ENCODE data around the gene FOXN1.

The FOXN1 gene

GRCh38 chr17:28473542-28473941, 32.6 kb upstream of the FOXN1 start, which contains the start of gene SLC13A2:
Gene SLC13A2, plus strand, starts transcription at chr17:28473644. Its CDS starts 69 bp downstream, at chr17:28473713.
- no peak within 1 kb of the TSS for H3K27ac ChIP-seq
- H3K4me3 ChIP-seq: no peak within 1 kb of the TSS
- no peak for TF ChIP-seq CTCF (IDR thresholded peaks at IDR 0.05)
- peak; percentile 56 for DNase-seq (ENCODE audit: low spot score)

GRCh38 chr17:28474111-28474531, 32.0 kb upstream of the FOXN1 start:
- TF ChIP-seq CTCF (IDR thresholded peaks at IDR 0.05): no peak
- Histone ChIP-seq H3K27ac (no peak overlapping the region), H3K4me3 (no peak overlapping the region)
- peak; percentile 41 for DNase-seq (ENCODE audit: low spot score)

DNA sequence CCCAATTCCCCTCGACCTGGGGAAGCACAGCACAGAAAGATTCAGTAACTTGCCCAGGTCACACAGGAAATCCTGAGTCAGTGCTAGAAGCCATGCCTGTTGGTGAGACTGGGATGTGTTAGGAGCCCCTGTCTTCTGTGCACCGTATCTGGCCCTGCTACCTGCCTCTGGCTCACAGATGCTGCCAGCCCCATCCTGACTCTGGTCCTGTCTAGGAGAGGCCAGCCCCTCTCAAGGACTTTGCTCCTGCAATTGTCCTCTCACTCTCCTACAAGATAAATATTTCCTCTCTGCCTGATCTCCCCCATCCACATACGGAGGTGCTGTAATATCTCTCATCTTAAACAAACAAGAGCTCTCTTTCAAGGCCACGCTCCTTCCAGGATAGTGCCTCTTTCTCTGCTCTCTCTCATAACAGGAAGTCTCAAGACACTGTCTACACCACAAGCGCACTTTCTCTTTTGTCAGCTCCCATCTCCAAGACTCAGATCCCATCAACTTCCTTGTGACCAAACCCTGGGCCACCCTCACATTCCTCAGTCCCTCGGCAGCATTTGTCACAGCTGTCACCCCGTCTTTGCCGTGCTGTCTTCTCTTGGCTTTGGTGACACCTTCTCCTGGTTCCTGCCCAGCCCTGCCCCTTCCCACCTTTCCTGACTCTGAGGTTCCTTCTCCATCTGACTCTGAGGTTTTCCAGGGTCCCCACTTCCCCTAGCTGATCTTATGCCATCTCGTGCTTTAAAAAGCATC, 30.8 kb upstream of the FOXN1 start:
- DNase-seq (ENCODE audit: low spot score): no peak
- Histone ChIP-seq H3K4me3 (no peak overlapping the region), H3K27ac (no peak overlapping the region)
- TF ChIP-seq CTCF (IDR thresholded peaks at IDR 0.05): no peak

- Histone ChIP-seq H3K4me3 (no peak overlapping the region), H3K27ac (no peak overlapping the region)
- no peak for TF ChIP-seq CTCF (IDR thresholded peaks at IDR 0.05)
- no peak for DNase-seq (ENCODE audit: low spot score)
These were observed 29.9 kb upstream of the FOXN1 start for GRCh38 chr17:28476076-28476865.

DNA sequence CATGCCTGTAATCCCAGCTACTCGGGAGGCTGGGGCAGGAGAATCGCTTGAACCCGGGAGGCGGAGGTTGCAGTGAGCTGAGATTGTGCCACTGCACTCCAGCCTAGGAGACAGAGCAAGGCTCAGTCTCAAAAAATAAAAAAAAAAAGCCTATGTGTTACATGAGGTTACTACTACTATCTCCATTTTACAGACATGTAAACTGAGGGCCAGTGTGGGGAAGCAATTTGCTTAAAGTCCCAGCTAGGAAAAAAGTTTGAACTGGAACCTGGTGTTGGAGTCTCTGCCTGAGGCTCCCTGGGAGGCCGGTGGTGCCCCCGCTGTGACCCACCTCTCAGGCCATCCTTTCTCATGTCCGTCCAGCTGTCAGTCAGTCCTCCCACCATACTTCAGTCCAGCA, 28.2 kb upstream of the FOXN1 start:
- no peak for TF ChIP-seq CTCF (IDR thresholded peaks at IDR 0.05)
- no peak overlapping the region for H3K27ac ChIP-seq
- H3K4me3 ChIP-seq: no peak overlapping the region
- DNase-seq (ENCODE audit: low spot score): no peak

DNA sequence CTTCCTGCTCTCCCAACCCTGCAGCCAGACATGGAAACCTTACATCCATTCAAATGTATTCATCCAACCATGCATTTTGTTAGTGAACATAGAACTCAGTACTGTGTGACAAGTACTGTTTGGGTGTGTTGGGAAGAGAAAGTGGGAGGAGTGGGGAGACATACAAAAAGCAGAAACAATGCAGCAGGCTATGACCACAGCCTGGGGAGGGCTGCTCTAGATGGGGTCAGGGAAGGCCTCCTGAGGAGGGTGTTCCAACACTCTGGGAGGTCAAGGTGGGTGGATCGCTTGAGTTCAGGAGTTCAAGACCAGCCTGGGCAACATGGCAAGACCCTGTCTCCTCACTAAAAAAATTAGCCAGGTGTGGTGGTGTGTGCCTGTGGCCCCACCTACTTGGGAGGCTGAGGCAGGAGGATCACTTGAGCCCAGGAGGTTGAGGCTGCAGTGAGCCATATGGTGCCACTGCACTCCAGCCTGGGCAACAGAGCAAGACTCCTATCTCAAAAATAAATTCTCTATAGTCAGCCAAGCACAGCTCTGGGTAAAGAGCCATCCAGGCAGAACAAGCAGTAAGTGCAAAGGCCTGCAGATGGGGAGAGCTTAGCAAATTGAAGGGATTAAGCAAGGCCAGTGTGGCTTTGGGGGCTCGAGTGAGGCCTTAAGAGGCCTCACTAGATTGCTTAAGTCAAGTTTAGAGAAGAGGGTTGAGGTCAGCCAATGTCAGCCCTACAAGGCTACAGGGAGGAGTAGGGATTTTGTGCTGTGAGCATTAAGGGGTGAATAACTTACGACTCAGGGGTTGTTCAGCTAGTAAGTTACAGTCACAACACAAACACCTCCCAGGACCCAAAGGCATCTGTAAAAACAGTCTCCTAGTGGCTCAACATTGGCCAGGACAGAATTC, 27.2 kb upstream of the FOXN1 start:
- TF ChIP-seq CTCF (IDR thresholded peaks at IDR 0.05): no peak
- Histone ChIP-seq H3K27ac (no peak overlapping the region), H3K4me3 (no peak overlapping the region)
- no peak for DNase-seq (ENCODE audit: low spot score)
